H1 (cell line): ENCODE measurements around the gene ICA1. TPM values are rescaled to one million over a fixed set of nuclear protein-coding genes. Genes with fewer than 3 reads are reported as not detected.

ENCODE experiments used
- CHD2 ChIP-seq: IDR thresholded peaks from 2 replicates; pipeline ENCODE4 v1.6.1; 2012; ENCODE audit warnings: low read length, improper control_type of control experiment
- CREB1 ChIP-seq: IDR thresholded peaks from 2 replicates; pipeline ENCODE4 v1.6.1; 2012; ENCODE audit warnings: inconsistent platforms
- CTCF ChIP-seq, 3 experiments: IDR thresholded peaks; 1 replicate in 2 of 3; 2 replicates in 1 of 3; pipeline versions ENCODE4 v1.5.1 to v1.6.1; 2011; ENCODE audit warnings: low read length in 3 of 3, mild to moderate bottlenecking in 3 of 3, inconsistent platforms in 2 of 3, low read depth in 1 of 3, moderate library complexity in 1 of 3; ENCODE audit not compliant: insufficient read depth in 1 of 3; ENCODE audit errors: control extremely low read depth in 1 of 3
- FOSL1 ChIP-seq: IDR thresholded peaks from 2 replicates; pipeline ENCODE4 v1.6.1; 2011; ENCODE audit warnings: mild to moderate bottlenecking, low read depth, low read length, moderate library complexity; ENCODE audit not compliant: insufficient read depth
- HDAC2 ChIP-seq, 2 experiments: fragments of 300-600 bp in 1 of 2; sonication (generic) in 1 of 2; IDR thresholded peaks; 2 replicates each; pipeline ENCODE4 v1.6.1; 2011 to 2012; ENCODE audit warnings: low read depth in 2 of 2, low read length in 2 of 2, mild to moderate bottlenecking in 2 of 2, moderate library complexity in 2 of 2, borderline replicate concordance in 1 of 2, inconsistent platforms in 1 of 2
- SIRT6 ChIP-seq: IDR thresholded peaks from one replicate; pipeline ENCODE4 v1.7.1; 2012; ENCODE audit warnings: low read length, inconsistent platforms
- polyA plus RNA-seq, 7 experiments: library from polyadenylated mRNA; depleted of rRNA in 3 of 7; stranded (reverse) in 5 of 7; unstranded in 2 of 7; fragments of >200 nt in 5 of 7; fragments of 200-250 nt in 2 of 7; gene quantifications; 1 replicate in 5 of 7; 2 replicates in 1 of 7; 4 replicates in 1 of 7; pipeline versions ENCODE4 v1.2.1 to v1.2.3, GENCODE V29; 2011 to 2013; ENCODE audit warnings: missing spikeins in 2 of 7, mixed read lengths in 2 of 7
- total RNA-seq: library from RNA; stranded (reverse); fragmentation: NEBNext Ultra II Directional; extraction: Animal tissue kit (Norgen Biotek cat#: 25700); gene quantifications from 2 replicates; pipeline ENCODE4 v1.2.1, GENCODE V29; 2021

The ICA1 gene
- total and polyA plus RNA-seq, 2 of the 8 experiments (the other 6 are each of a cell fraction or from before 2014, with no cell fraction given), result 14.9 to 37.1 TPM

GRCh38 chr7:8178353-8178752 lies 83.6 kb downstream of the ICA1 start (continued):
- no peak for TF ChIP-seq HDAC2 (IDR thresholded peaks at IDR 0.05; ENCODE audit: borderline replicate concordance in 1 of 2, low read depth in 2 of 2, low read length in 2 of 2)
- TF ChIP-seq SIRT6, result no peak
- TF ChIP-seq CREB1, result no peak
- TF ChIP-seq CHD2, result no peak
- TF ChIP-seq CTCF (IDR thresholded peaks at IDR 0.05; ENCODE audit: control extremely low read depth in 1 of 3, insufficient read depth in 1 of 3, low read depth in 1 of 3, low read length in 3 of 3), result no peak
- no peak for TF ChIP-seq FOSL1
